Measurements from ENCODE around the gene BRD9.
"Not testable (repeated sequence)": the region's sequence is repeated elsewhere in the genome, so short reads cannot be mapped to it uniquely, and the experiment has no call there.

Gene BRD9

DNA sequence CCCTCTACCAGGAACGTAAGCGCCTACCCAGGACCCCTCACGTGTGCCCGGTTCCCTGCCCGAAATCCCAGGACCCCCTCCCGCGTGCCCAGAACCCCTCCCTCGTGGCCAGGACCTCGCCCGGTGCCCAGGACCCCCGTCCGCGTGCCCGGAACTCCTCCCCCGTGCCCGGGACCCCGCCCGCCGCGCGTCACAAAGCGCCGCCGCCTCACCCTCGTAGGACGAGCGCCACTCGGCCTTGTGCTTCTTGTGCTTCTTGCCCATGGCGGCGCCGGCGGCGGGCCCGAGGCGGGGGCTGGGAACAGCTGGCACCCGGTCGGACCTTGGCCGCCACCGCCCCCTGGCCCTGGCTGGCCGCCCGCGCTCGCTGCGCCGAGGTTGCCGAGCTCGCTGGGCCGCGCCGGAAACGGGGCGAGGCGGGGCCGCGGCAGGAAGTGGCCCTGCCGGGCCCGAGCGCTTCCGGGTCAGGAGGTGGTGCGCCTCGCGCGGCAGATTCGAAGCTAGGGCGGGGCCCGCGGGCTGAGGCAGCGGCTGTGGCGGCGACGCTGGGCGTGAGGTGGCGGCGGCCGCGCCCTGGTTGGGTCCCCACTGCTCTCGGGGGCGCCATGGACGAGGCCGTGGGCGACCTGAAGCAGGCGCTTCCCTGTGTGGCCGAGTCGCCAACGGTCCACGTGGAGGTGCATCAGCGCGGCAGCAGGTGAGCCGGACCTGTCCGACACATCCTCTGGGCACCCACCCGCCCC lies at the start of gene BRD9, which contains the start of gene TRIP13:
Gene BRD9 (minus strand): TSS at position 408 of the 743 bp plus-strand sequence. CDS start 144 bp downstream, at position 264.
Gene TRIP13 (plus strand): TSS at position 491 of the 743 bp plus-strand sequence. CDS start 115 bp downstream, at position 606.
- H3K9me3 ChIP-seq (ENCODE audit: control insufficient read depth, insufficient read depth, low read length): no peaks in the 10 kb centered on the region
- peak within 1 kb of the TSS; percentile 95 for H3K4me3 ChIP-seq (ENCODE audit: low read length)
- H3F3A ChIP-seq (ENCODE audit: control insufficient read depth, insufficient read depth): no peaks in the 10 kb centered on the region
- H3K79me2 ChIP-seq (ENCODE audit: control insufficient read depth, low read length): peaks cover 94% of the 10 kb centered on the region
- H3K4me2 ChIP-seq (ENCODE audit: low read length): peak within 1 kb of the TSS; percentile 80
- H3K9me2 ChIP-seq (replicated peaks; ENCODE audit: control insufficient read depth, low read length): no peaks in the 10 kb centered on the region
- no peaks in the 10 kb centered on the region for H4K20me1 ChIP-seq (ENCODE audit: control insufficient read depth, insufficient read depth, low read depth, low read length)
- no peaks in the 10 kb centered on the region for H3K27me3 ChIP-seq (ENCODE audit: control insufficient read depth, low read length)
- peaks cover 24% of the 10 kb centered on the region for H3K4me1 ChIP-seq (ENCODE audit: control insufficient read depth, low read length)
- peaks cover 83% of the 10 kb centered on the region for H3K36me3 ChIP-seq (ENCODE audit: control insufficient read depth, low read length)
- peak within 1 kb of the TSS; percentile 52 for H3K27ac ChIP-seq (ENCODE audit: low read depth, low read length)
- TF ChIP-seq, protein P1, sequence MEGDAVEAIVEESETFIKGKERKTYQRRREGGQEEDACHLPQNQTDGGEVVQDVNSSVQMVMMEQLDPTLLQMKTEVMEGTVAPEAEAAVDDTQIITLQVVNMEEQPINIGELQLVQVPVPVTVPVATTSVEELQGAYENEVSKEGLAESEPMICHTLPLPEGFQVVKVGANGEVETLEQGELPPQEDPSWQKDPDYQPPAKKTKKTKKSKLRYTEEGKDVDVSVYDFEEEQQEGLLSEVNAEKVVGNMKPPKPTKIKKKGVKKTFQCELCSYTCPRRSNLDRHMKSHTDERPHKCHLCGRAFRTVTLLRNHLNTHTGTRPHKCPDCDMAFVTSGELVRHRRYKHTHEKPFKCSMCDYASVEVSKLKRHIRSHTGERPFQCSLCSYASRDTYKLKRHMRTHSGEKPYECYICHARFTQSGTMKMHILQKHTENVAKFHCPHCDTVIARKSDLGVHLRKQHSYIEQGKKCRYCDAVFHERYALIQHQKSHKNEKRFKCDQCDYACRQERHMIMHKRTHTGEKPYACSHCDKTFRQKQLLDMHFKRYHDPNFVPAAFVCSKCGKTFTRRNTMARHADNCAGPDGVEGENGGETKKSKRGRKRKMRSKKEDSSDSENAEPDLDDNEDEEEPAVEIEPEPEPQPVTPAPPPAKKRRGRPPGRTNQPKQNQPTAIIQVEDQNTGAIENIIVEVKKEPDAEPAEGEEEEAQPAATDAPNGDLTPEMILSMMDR (IDR thresholded peaks at IDR 0.05; ENCODE audit: low read depth, low read length, poor library complexity, severe bottlenecking): no peak
- no peak for TF ChIP-seq EZH2phosphoT487 (IDR thresholded peaks at IDR 0.05; ENCODE audit: borderline replicate concordance, low read length)

DNA sequence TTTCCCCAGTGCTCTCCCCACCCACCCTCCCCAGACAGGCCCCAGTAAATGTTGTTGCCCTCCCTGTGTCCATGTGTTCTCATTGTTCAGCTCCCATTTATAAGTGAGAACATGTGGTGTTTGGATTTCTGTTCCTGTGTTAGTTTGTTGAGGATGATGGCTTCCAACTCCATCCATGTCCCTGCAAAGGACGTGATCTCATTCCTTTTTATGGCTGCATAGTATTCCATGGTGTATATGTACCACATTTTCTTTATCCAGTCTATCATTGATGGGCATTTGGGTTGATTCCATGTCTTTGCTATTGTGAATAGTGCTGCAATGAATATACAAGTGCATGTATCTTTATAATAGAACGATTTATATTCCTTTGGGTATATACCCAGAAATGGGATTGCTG lies 48.1 kb upstream of the BRD9 start:
- H3K36me3 ChIP-seq (ENCODE audit: control insufficient read depth, low read length); H3K27me3 ChIP-seq (ENCODE audit: control insufficient read depth, low read length): not testable (repeated sequence)

DNA sequence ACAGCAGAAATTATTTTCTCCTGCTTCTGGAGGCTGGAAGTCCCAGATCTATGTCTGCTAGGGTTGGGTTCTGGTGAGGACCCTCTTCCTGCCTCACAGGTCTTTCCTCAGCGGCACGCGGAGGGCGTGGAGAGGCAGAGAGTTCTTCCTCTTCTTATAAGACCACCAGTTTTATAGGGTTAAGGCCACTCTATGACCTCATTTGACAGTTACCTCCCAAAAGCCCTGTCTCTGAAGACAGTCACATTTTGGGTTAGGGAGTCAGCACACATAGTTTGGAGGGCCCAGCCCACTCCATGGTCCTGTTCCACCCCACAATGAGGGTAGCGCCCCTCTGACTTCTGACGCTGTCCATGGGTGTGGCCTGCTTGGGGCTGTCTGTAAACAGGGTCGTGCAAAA lies 46.8 kb upstream of the BRD9 start:
- Histone ChIP-seq H3K9me2 (replicated peaks; ENCODE audit: control insufficient read depth, low read length) (no peaks in the 10 kb centered on the region), H3K27ac (ENCODE audit: low read depth, low read length) (no peak overlapping the region), H3K4me1 (ENCODE audit: control insufficient read depth, low read length) (no peaks in the 10 kb centered on the region), H4K20me1 (ENCODE audit: control insufficient read depth, insufficient read depth, low read depth, low read length) (no peaks in the 10 kb centered on the region), H3K9me3 (ENCODE audit: control insufficient read depth, insufficient read depth, low read length) (no peaks in the 10 kb centered on the region), H3K36me3 (ENCODE audit: control insufficient read depth, low read length) (no peaks in the 10 kb centered on the region), H3K79me2 (ENCODE audit: control insufficient read depth, low read length) (no peaks in the 10 kb centered on the region), H3F3A (ENCODE audit: control insufficient read depth, insufficient read depth) (no peaks in the 10 kb centered on the region), H3K4me2 (ENCODE audit: low read length) (no peak overlapping the region), H3K4me3 (ENCODE audit: low read length) (no peak overlapping the region), H3K27me3 (ENCODE audit: control insufficient read depth, low read length) (no peaks in the 10 kb centered on the region)
- TF ChIP-seq, protein P1 (IDR thresholded peaks at IDR 0.05; ENCODE audit: low read depth, low read length, poor library complexity, severe bottlenecking): no peak

More for the DNA sequence above, 48.1 kb upstream of the BRD9 start:
- not testable (repeated sequence) for H3K4me2 ChIP-seq (ENCODE audit: low read length); H3K4me3 ChIP-seq (ENCODE audit: low read length); H3K9me3 ChIP-seq (ENCODE audit: control insufficient read depth, insufficient read depth, low read length); H4K20me1 ChIP-seq (ENCODE audit: control insufficient read depth, insufficient read depth, low read depth, low read length); H3K4me1 ChIP-seq (ENCODE audit: control insufficient read depth, low read length); H3K9me2 ChIP-seq (replicated peaks; ENCODE audit: control insufficient read depth, low read length); H3F3A ChIP-seq (ENCODE audit: control insufficient read depth, insufficient read depth); H3K27ac ChIP-seq (ENCODE audit: low read depth, low read length); H3K79me2 ChIP-seq (ENCODE audit: control insufficient read depth, low read length)

DNA sequence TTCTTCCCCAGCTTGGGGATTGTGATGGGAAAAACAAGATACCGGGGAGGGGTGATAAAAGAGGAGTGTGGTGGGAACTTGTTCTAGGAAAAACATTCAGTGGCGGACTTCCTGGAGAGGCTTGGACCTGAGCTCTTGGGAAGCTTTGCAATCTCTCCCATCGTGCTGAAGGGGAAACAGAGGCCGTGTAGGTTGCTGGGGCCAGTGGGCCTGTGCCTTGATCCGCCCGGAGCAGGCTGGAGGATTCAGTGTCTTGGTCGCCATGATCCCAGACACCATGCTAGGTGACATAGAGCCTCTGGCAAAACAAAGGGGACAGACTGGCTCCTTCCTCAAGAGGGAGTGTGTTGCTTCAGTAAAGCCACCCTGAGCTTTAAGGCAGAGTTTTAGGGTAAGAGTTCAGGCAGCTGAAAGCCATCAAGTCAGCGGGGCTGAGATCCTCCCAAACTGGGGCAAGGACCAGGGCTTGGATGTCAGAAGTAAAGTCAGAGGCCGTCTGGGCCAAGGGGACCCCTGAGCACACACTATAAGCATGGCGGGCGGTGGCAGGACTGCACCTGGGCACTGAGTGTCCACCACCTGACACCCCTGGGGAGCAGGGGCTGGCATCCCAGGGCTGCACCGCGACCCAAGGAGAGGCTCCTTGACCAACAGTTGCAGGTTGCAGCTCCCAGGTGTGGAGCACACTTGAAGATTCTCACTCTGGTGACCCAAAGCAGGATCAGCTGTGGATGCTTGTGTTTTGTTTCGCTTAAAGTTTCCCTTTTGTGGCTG lies 44.7 kb upstream of the BRD9 start:
- Histone ChIP-seq H3K27ac (ENCODE audit: low read depth, low read length) (no peak overlapping the region), H3K4me1 (ENCODE audit: control insufficient read depth, low read length) (no peaks in the 10 kb centered on the region), H3K36me3 (ENCODE audit: control insufficient read depth, low read length) (no peaks in the 10 kb centered on the region), H3K27me3 (ENCODE audit: control insufficient read depth, low read length) (no peaks in the 10 kb centered on the region), H3K9me3 (ENCODE audit: control insufficient read depth, insufficient read depth, low read length) (no peaks in the 10 kb centered on the region), H3K4me3 (ENCODE audit: low read length) (no peak overlapping the region), H4K20me1 (ENCODE audit: control insufficient read depth, insufficient read depth, low read depth, low read length) (no peaks in the 10 kb centered on the region), H3F3A (ENCODE audit: control insufficient read depth, insufficient read depth) (no peaks in the 10 kb centered on the region), H3K4me2 (ENCODE audit: low read length) (no peak overlapping the region), H3K79me2 (ENCODE audit: control insufficient read depth, low read length) (no peaks in the 10 kb centered on the region), H3K9me2 (replicated peaks; ENCODE audit: control insufficient read depth, low read length) (no peaks in the 10 kb centered on the region)
- TF ChIP-seq EZH2phosphoT487 (IDR thresholded peaks at IDR 0.05; ENCODE audit: borderline replicate concordance, low read length): no peak
- TF ChIP-seq, protein P1 (IDR thresholded peaks at IDR 0.05; ENCODE audit: low read depth, low read length, poor library complexity, severe bottlenecking): no peak
